ENCODE measurements around the gene DNAJB4. TPM values are rescaled to one million over a fixed set of nuclear protein-coding genes. Genes with fewer than 3 reads are reported as not detected.
A peak's percentile ranks its signal among the peaks of the same experiment; 100 is the strongest.

DNAJB4 gene
- total and polyA plus RNA-seq, 2 of the 13 experiments (the other 11 are each of a cell fraction or from before 2014, with no cell fraction given), result 4.4 to 18.6 TPM

DNA sequence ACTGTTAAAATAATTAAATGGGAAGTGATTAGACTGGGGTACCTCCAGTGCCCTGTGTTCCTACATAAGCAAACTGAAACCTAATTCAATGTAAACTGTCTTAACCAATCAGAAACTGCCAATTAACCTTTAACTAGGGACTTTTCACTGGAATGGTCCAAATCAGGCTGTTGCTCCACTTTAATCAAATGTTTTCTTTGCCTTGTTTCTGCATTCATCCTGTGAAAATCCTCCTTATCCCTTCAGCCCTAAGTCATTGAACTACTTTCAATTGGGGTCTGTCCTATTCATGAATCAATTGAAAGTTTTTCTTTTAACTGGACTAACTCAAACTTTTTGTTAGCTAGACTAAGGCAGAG lies 20.8 kb upstream of the DNAJB4 start:
- in situ Hi-C loops (cut with HindIII; ENCODE audit: extremely low pct_ligation_motif_present, low pct_unique_long_range_greater_than_20kb), result no loop called here
- Histone ChIP-seq H3K27me3 (ENCODE audit: control insufficient read depth in 1 of 2, insufficient read depth in 2 of 2, low read length in 2 of 2) (no peaks in the 10 kb centered on the region; a peak in 1 of 5 replicates), H3K27ac (ENCODE audit: extremely low read length, insufficient read depth, low read length) (peak overlapping the region; percentile 71), H3K4me2 (ENCODE audit: low read depth, low read length) (peak overlapping the region; percentile 50), H3K4me3 (replicated peaks in 1 of 3; ENCODE audit: insufficient read depth in 1 of 3, low read depth in 2 of 3, low read length in 3 of 3) (no peak overlapping the region), H4K20me1 (ENCODE audit: insufficient read depth, low read length) (no peaks in the 10 kb centered on the region; the same call in 1 of the 2 replicates), H3K4me1 (ENCODE audit: insufficient read depth, low read length) (peaks cover 61% of the 10 kb centered on the region), H2AFZ (ENCODE audit: low read length) (peak overlapping the region; percentile 8), H3K9me3 (ENCODE audit: low read length) (no peaks in the 10 kb centered on the region), H3K79me2 (ENCODE audit: insufficient read depth, low read length) (peaks cover 34% of the 10 kb centered on the region), H3K36me3 (replicated peaks in 1 of 2; ENCODE audit: control insufficient read depth in 1 of 2, insufficient read depth in 2 of 2, low read length in 2 of 2) (no peaks in the 10 kb centered on the region), H3K9ac (ENCODE audit: insufficient read depth, low read depth, low read length) (peak overlapping the region; percentile 20; the same call in 1 of the 2 replicates)
- 0 out of 2 replicates have a peak, but pooled peaks have one; percentile 19 for TF ChIP-seq RBFOX2 (IDR thresholded peaks at IDR 0.05; ENCODE audit: low read depth, low read length)
- TF ChIP-seq ZFP36L1 (CRISPR knock-in tag; IDR thresholded peaks at IDR 0.05), result no peak
- no peak for TF ChIP-seq MEIS2 (CRISPR knock-in tag; IDR thresholded peaks at IDR 0.05)
- POLR2A ChIA-PET, result interaction anchor here (1.4 kb wide), 1 partner anchor 20 kb away, joined by 15 read pairs; the partner anchor contains the start of gene DNAJB4
- intact Hi-C loops (cut with micrococcal nuclease; ENCODE audit: unreplicated experiment), result no loop called here
- CTCF ChIA-PET (ENCODE audit: low intra/inter-chr PET ratio, low total read pairs), result no interaction called here
- ATAC-seq (no peak), DNase-seq (ENCODE audit: low spot score) (no peak), FAIRE-seq (no peak)
- BruUV-seq (replicated peaks), result no TSS peak

DNA sequence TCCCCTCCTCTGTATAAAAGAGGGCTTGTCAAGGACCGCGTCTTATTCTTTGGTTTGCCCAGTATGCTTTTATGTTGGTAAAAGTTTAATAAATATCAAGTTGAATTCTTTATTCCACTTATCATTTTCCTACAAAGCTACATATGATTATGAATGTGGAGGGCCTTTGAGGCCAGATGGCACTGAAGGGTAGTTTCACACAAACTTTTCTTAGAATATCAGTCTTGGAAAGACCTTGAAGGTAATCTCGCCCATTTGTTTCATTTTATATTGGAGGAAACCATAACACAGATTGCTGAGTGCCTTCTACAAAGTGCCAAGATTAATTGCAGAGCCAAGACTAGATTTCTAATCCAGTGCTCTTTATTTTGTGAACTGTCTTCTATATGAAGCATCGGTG lies 20.1 kb upstream of the DNAJB4 start:
- WGBS (ENCODE audit: low lambda C conversion rate), result 97% methylated on average over 4 of the region's 4 CpGs
- BruUV-seq (replicated peaks), result no TSS peak
- Histone ChIP-seq H3K9ac (ENCODE audit: insufficient read depth, low read depth, low read length) (no peak overlapping the region), H3K4me1 (ENCODE audit: insufficient read depth, low read length) (peaks cover 61% of the 10 kb centered on the region), H3K27ac (ENCODE audit: extremely low read length, insufficient read depth, low read length) (no peak overlapping the region), H3K36me3 (replicated peaks in 1 of 2; ENCODE audit: control insufficient read depth in 1 of 2, insufficient read depth in 2 of 2, low read length in 2 of 2) (no peaks in the 10 kb centered on the region), H3K9me3 (ENCODE audit: low read length) (no peaks in the 10 kb centered on the region), H3K27me3 (ENCODE audit: control insufficient read depth in 1 of 2, insufficient read depth in 2 of 2, low read length in 2 of 2) (no peaks in the 10 kb centered on the region), H4K20me1 (ENCODE audit: insufficient read depth, low read length) (no peaks in the 10 kb centered on the region; the same call in 1 of the 2 replicates), H3K79me2 (ENCODE audit: insufficient read depth, low read length) (peaks cover 31% of the 10 kb centered on the region), H3K4me2 (ENCODE audit: low read depth, low read length) (no peak overlapping the region), H3K4me3 (replicated peaks in 1 of 3; ENCODE audit: insufficient read depth in 1 of 3, low read depth in 2 of 3, low read length in 3 of 3) (no peak overlapping the region), H2AFZ (ENCODE audit: low read length) (no peak overlapping the region)
- CTCF ChIA-PET (ENCODE audit: low intra/inter-chr PET ratio, low total read pairs), result no interaction called here
- FAIRE-seq (no peak), ATAC-seq (no peak), DNase-seq (ENCODE audit: low spot score) (no peak)
- in situ Hi-C loops (cut with HindIII; ENCODE audit: extremely low pct_ligation_motif_present, low pct_unique_long_range_greater_than_20kb) (no loop called here), intact Hi-C loops (cut with micrococcal nuclease; ENCODE audit: unreplicated experiment) (no loop called here)
- POLR2A ChIA-PET, result interaction anchor here (1.4 kb wide), 1 partner anchor 20 kb away, joined by 15 read pairs; the partner anchor contains the start of gene DNAJB4
- no peak for TF ChIP-seq ZNF3 (CRISPR knock-in tag; IDR thresholded peaks at IDR 0.05)
- TF ChIP-seq ZNF124 (CRISPR knock-in tag; IDR thresholded peaks at IDR 0.05), result no peak
- no peak for TF ChIP-seq ZNF343 (CRISPR knock-in tag; IDR thresholded peaks at IDR 0.05)
